Upper lobe of left lung (tissue), 6 donors: ENCODE results near the gene SUGT1. TPM values are rescaled to one million over a fixed set of nuclear protein-coding genes. Genes with fewer than 3 reads are reported as not detected.
A peak's percentile ranks its signal among the peaks of the same experiment; 100 is the strongest.
"Not testable (repeated sequence)": the region's sequence is repeated elsewhere in the genome, so short reads cannot be mapped to it uniquely, and the experiment has no call there.

ENCODE experiments used
- ATAC-seq, 2 donors: fragments of 200-7000 bp; cut with Tn5 transposase; one replicate each; pipeline ENCODE4 v1.9.1; 2022; ENCODE audit warnings: mild to moderate bottlenecking in 2 of 2, moderate library complexity in 2 of 2; ENCODE audit not compliant: low FRiP score in 2 of 2
- DNase-seq, 2 donors: peaks; one replicate each; pipeline ENCODE4 v3.0.0-alpha.2; 2019 to 2020
- H3K27ac ChIP-seq, 4 donors: fragments of 200-600 bp; sonication (generic); one replicate each; pipeline ENCODE4 v1.5.1; 2016 to 2019
- H3K27me3 ChIP-seq, 4 donors: fragments of 200-600 bp; sonication (generic); one replicate each; pipeline ENCODE4 v1.5.1; 2017 to 2019
- H3K36me3 ChIP-seq, 4 donors: fragments of 200-600 bp; sonication (generic); one replicate each; pipeline ENCODE4 v1.5.1; 2016 to 2019
- H3K4me1 ChIP-seq, 4 donors: fragments of 200-600 bp; sonication (generic); one replicate each; pipeline ENCODE4 v1.5.1; 2018 to 2019
- H3K4me3 ChIP-seq, 4 donors: fragments of 200-600 bp; sonication (generic); one replicate each; pipeline ENCODE4 v1.5.1; 2017 to 2019; ENCODE audit warnings: mild to moderate bottlenecking in 2 of 4, moderate library complexity in 1 of 4
- H3K9me3 ChIP-seq, 4 donors: fragments of 200-600 bp; sonication (generic); one replicate each; pipeline ENCODE4 v1.5.1; 2018 to 2019
- EP300 ChIP-seq, 4 donors: sonication (generic); formaldehyde crosslinking; IDR thresholded peaks; one replicate each; pipeline ENCODE4 v1.5.1; 2017; ENCODE audit warnings: antibody characterized with exemption in 4 of 4, control low read depth in 2 of 4
- POLR2A ChIP-seq, 4 donors: fragments of 450-650 bp; IDR thresholded peaks; one replicate each; pipeline ENCODE4 v1.5.1; 2016 to 2017; ENCODE audit warnings: antibody characterized with exemption in 4 of 4, mild to moderate bottlenecking in 2 of 4
- POLR2AphosphoS5 ChIP-seq, 2 donors: sonication (generic); formaldehyde crosslinking; IDR thresholded peaks; one replicate each; pipeline ENCODE4 v1.5.1; 2017; ENCODE audit warnings: antibody characterized with exemption in 2 of 2
- WGBS, 2 donors: methylation state at CpG; one replicate each; pipeline ENCODE4 v1.1.5; 2017 to 2018; 5-methylcytosine and 5-hydroxymethylcytosine counted together
- total RNA-seq, 6 donors: library from RNA; depleted of rRNA in 4 of 6; stranded (reverse); fragments of >200 nt in 4 of 6; gene quantifications; one replicate each; pipeline versions ENCODE4 v1.1.0 to v1.2.1, GENCODE V29; 2016 to 2021
- TF ChIP-seq, protein P1 (sequence below), 6 experiments: fragments of 450-650 bp in 4 of 6; fragments of 200-600 bp in 2 of 6; sonication (generic) in 2 of 6; IDR thresholded peaks; one replicate each; pipeline ENCODE4 v1.5.1; 2016 to 2019; ENCODE audit warnings: antibody characterized with exemption in 6 of 6
- donor health status: DM: no; HTN: no; CAD: no; lungs with moderate emphysema.
- donor health status: DM: no; HTN: yes; CAD: no; lungs with severe emphysema.

The SUGT1 gene
- 10 to 100 TPM; 19.9 to 43.7 (median 28.0) TPM for total RNA-seq

DNA sequence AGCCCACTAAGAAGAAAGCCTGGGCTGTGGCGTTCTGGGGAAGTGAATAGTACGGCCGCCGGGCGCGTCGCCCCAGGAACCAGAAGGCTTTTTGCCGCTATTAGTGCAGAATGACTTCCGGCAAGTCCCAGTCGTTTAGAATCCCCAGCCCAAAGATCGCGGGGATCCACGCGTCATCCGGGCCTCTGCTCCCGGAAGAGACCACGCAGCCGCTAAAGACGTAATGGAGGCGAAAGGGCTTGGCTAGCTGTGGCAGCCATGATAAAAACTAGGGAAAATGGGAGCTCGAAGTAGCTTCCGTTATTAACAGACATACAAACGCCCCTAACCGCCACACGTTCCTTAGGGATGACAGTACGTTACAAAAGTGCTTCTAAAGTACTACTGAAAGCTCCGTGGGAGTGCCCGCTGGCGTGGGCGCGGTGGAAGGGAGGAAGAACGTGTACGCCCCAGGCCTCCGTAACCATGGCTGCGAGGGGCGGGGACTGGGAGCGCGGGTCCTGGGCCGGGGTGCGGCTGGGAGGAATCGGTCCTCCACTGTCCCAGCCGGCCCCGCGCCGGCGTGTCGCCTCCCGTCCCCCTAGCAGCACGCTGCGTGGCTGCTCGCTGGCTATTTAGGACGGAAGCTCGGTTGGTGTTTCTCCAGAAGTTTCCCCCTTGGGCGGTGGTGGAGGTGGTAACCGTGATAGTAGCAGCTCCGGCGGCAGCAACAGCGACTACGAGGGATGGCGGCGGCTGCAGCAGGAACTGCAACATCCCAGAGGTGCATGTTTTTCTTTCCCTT lies at the start of gene SUGT1:
Gene SUGT1, plus strand, starts transcription at position 641 of the 784 bp plus-strand sequence. Its CDS starts 85 bp downstream, at position 726.
- 0 to 1% methylated on average over 14 to 61 of the region's 61 CpGs for WGBS, 2 donors
- no peaks in the 10 kb centered on the region for H3K9me3 ChIP-seq
- peaks cover 29 to 37% (median 34%) of the 10 kb centered on the region in 4 donors for H3K4me1 ChIP-seq
- TF ChIP-seq, protein P1, sequence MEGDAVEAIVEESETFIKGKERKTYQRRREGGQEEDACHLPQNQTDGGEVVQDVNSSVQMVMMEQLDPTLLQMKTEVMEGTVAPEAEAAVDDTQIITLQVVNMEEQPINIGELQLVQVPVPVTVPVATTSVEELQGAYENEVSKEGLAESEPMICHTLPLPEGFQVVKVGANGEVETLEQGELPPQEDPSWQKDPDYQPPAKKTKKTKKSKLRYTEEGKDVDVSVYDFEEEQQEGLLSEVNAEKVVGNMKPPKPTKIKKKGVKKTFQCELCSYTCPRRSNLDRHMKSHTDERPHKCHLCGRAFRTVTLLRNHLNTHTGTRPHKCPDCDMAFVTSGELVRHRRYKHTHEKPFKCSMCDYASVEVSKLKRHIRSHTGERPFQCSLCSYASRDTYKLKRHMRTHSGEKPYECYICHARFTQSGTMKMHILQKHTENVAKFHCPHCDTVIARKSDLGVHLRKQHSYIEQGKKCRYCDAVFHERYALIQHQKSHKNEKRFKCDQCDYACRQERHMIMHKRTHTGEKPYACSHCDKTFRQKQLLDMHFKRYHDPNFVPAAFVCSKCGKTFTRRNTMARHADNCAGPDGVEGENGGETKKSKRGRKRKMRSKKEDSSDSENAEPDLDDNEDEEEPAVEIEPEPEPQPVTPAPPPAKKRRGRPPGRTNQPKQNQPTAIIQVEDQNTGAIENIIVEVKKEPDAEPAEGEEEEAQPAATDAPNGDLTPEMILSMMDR (IDR thresholded peaks at IDR 0.05): peak; percentile 44 to 87 (median 78)
- TF ChIP-seq EP300 (IDR thresholded peaks at IDR 0.05) (peak in 1 of 4 donors; percentile 60), POLR2AphosphoS5 (IDR thresholded peaks at IDR 0.05) (peak; percentile 74 to 97), POLR2A (IDR thresholded peaks at IDR 0.05) (peak in 3 of 4 donors; percentile 78 to 81 (median 80))
- peak within 1 kb of the TSS; percentile 94 to 98 (median 97) for H3K27ac ChIP-seq
- no peaks in the 10 kb centered on the region for H3K27me3 ChIP-seq
- peaks cover 0 to 13% (median 0%) of the 10 kb centered on the region in 4 donors for H3K36me3 ChIP-seq
- H3K4me3 ChIP-seq: peak within 1 kb of the TSS; percentile 63 to 88 (median 79)
- peak; percentile 99 to 100 for ATAC-seq
- peak; percentile 98 to 99 for DNase-seq

DNA sequence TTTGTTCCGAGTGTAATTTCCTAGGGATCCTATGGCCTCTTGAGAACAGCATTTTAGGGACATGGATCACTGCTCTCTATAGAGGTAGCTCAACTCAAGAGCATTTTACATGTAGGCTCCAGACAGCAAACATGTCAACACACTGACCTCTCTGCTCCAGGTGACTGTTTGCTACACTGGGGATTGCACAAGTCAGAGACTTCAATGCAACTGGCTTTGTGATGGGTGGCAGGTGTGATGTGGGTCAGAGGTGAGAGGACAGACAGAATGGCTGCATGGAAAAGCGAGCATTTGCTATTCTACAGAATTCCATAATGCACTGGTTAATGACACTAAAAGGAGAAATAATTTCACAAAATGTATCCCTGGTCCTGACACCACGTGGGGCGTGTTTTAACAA lies 49.3 kb upstream of the SUGT1 start:
- not testable (repeated sequence) for H3K9me3 ChIP-seq, H3K4me3 ChIP-seq, ATAC-seq, DNase-seq, H3K27me3 ChIP-seq, H3K27ac ChIP-seq, H3K36me3 ChIP-seq
- 86 to 91% methylated on average over 4 of the region's 4 CpGs for WGBS, 2 donors
- peaks cover 7 to 15% (median 9%) of the 10 kb centered on the region in 4 donors for H3K4me1 ChIP-seq

DNA sequence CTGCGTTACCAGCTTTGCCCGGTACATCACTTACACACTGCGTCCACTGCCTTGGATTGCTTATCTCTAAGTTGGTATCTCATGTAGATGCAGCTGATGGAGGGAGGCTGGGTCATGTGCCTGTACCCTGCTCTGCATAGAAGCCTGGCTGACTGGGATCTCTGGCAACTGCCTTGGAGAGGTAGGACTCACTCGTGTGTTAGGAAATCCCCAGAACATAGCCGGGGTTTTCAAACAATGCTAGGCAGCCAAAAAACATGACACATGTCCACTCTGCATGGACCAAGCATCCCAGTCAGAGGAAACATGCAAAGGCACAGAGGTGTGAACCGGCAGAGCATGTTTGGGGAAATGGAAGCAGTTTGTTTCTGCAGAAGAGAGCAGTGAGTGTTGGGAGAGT lies 46.5 kb upstream of the SUGT1 start:
- WGBS, 2 donors: 74 to 79% methylated on average over 4 to 6 of the region's 6 CpGs
- DNase-seq, H3K27ac ChIP-seq, H3K36me3 ChIP-seq, H3K27me3 ChIP-seq, H3K4me1 ChIP-seq, H3K9me3 ChIP-seq, ATAC-seq, H3K4me3 ChIP-seq: not testable (repeated sequence)

DNA sequence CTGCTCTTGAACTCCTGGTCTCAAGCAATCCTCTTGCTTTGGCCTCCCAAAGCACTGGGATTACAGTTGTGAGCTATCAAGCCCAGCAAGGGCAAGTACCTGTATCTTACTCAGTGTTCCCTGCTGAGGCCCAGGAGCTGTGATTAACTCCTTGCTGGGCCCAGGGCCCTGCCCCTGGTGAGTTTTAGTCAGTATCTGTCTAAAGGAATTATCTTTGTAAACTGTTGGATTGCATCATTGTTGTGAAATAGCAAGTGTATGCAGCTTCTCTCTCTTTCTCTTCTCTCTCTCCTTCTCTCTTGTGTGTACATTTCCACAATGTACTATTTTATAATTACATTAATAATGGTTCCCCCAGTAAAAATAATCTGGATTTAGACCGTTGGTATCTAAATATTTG lies 45.8 kb upstream of the SUGT1 start:
- H3K4me3 ChIP-seq, H3K27ac ChIP-seq, DNase-seq, H3K27me3 ChIP-seq, H3K4me1 ChIP-seq, H3K36me3 ChIP-seq, H3K9me3 ChIP-seq: not testable (repeated sequence)
- peak in 1 of 2 donors; percentile 37 for ATAC-seq
- WGBS, 2 donors: 44 to 51% methylated on average over 1 of the region's 1 CpG

DNA sequence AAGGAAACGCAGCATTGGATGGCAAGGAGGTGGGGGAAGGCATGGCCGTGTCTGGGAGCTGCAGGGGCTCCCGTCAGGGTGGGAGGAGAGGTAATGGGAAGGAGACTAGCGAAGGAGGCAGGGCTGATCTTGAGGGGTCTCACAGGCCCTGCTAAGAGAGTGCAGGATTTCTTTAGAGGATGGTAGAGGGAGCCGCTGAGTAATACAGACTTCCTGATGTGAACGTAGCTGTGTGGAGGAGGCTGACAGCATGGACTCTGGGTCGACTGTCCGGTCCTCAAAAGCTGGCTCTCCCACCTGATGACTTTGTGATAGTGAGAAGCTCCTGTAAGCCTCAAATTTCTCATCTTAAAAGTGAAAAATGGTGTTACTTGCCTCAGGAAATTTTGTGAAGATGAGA lies 44.5 kb upstream of the SUGT1 start:
- not testable (repeated sequence) for H3K27ac ChIP-seq, H3K36me3 ChIP-seq, ATAC-seq, H3K27me3 ChIP-seq, H3K4me3 ChIP-seq, DNase-seq, H3K9me3 ChIP-seq, H3K4me1 ChIP-seq
- WGBS, 2 donors: 46 to 47% methylated on average over 8 of the region's 8 CpGs

DNA sequence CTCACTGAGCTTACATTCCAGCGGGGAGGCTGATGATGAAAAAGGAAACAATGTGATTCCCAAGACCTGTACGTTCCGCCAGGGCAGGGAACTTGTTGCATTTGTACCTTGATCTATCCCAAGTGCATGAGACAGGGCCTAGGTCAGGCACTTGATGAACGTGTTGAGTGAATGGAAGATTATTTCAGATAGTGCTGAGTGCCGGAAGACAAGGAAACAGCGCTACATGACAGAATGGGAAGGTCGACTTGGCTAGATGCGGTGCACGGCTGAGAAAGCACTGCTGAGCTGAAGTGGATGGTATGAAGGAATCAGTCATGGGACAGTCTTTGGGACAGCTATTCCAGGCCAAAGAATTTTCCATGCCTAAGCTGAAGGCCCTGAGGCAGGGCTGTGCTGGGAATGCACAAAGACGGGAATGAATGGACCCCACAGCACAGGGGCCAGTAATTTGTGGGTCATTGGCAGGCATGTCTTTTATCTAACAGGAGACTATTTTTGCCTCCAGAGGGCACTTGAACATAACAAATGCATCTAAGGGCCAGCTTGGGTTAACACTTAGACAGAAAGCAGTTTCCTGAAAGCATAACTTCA lies 43.5 kb upstream of the SUGT1 start:
- peak in 1 of 2 donors; percentile 47 for ATAC-seq
- DNase-seq, H3K27ac ChIP-seq, H3K4me3 ChIP-seq, H3K36me3 ChIP-seq, H3K4me1 ChIP-seq, H3K27me3 ChIP-seq, H3K9me3 ChIP-seq: not testable (repeated sequence)
- TF ChIP-seq, protein P1 (IDR thresholded peaks at IDR 0.05): peak in 5 of 6 experiments; percentile 25 to 40 (median 27)
- 53 to 57% methylated on average over 10 of the region's 10 CpGs for WGBS, 2 donors

DNA sequence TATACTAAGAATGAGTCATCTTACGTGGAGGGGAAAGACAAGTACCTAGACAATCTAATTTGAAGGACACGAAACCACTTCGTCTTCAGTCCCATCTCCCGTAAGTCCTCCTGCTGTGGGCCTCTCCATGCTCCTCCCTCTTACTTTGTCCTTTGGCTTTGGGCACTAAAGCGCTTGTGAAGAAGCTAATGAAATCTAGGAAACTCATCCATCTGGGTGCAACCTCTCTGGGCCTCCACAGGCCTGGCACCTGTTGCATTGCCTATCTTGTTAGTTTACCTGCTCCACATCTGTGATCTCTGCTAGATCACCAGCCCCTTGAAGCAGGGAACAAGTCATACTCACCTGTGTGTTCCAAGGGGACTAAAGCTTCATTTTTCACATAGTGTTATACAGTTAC lies 42.5 kb upstream of the SUGT1 start:
- not testable (repeated sequence) for H3K27ac ChIP-seq, H3K4me1 ChIP-seq, DNase-seq, H3K4me3 ChIP-seq, H3K9me3 ChIP-seq, H3K27me3 ChIP-seq, ATAC-seq, H3K36me3 ChIP-seq
- WGBS, 2 donors: 85% methylated on average over 5 of the region's 5 CpGs
